ENCODE results near the gene SCML1. TPM values are rescaled to one million over a fixed set of nuclear protein-coding genes. Genes with fewer than 3 reads are reported as not detected.

Gene SCML1
- polyA plus RNA-seq, 1 donor from 2014 or later = 9.4 TPM

- no peaks in the 10 kb centered on the region for H3K9me2 ChIP-seq (ENCODE audit: insufficient read depth, low read length)
- H3K9me3 ChIP-seq (ENCODE audit: low read length) = no peaks in the 10 kb centered on the region
- H2AFZ ChIP-seq (ENCODE audit: low read depth, low read length) = no peak overlapping the region
- no peak overlapping the region for H3K4me2 ChIP-seq (ENCODE audit: low read length)
- no peaks in the 10 kb centered on the region for H3K79me2 ChIP-seq (replicated peaks; ENCODE audit: insufficient read depth, low read length)
- no peak overlapping the region for H3K9ac ChIP-seq (ENCODE audit: low read length)
- no peaks in the 10 kb centered on the region for H4K20me1 ChIP-seq (ENCODE audit: insufficient read depth)
- no peaks in the 10 kb centered on the region for H3K27me3 ChIP-seq (ENCODE audit: insufficient read depth, low read depth, low read length)
- no peaks in the 10 kb centered on the region for H3F3A ChIP-seq (ENCODE audit: insufficient read depth, low read length, poor library complexity, severe bottlenecking)
- H3K4me3 ChIP-seq (ENCODE audit: low read length) = no peak overlapping the region
- no peak overlapping the region for H3K27ac ChIP-seq (ENCODE audit: low read length)
- no peaks in the 10 kb centered on the region for H3K36me3 ChIP-seq (ENCODE audit: insufficient read depth, low read length)
- TF ChIP-seq, protein P1, sequence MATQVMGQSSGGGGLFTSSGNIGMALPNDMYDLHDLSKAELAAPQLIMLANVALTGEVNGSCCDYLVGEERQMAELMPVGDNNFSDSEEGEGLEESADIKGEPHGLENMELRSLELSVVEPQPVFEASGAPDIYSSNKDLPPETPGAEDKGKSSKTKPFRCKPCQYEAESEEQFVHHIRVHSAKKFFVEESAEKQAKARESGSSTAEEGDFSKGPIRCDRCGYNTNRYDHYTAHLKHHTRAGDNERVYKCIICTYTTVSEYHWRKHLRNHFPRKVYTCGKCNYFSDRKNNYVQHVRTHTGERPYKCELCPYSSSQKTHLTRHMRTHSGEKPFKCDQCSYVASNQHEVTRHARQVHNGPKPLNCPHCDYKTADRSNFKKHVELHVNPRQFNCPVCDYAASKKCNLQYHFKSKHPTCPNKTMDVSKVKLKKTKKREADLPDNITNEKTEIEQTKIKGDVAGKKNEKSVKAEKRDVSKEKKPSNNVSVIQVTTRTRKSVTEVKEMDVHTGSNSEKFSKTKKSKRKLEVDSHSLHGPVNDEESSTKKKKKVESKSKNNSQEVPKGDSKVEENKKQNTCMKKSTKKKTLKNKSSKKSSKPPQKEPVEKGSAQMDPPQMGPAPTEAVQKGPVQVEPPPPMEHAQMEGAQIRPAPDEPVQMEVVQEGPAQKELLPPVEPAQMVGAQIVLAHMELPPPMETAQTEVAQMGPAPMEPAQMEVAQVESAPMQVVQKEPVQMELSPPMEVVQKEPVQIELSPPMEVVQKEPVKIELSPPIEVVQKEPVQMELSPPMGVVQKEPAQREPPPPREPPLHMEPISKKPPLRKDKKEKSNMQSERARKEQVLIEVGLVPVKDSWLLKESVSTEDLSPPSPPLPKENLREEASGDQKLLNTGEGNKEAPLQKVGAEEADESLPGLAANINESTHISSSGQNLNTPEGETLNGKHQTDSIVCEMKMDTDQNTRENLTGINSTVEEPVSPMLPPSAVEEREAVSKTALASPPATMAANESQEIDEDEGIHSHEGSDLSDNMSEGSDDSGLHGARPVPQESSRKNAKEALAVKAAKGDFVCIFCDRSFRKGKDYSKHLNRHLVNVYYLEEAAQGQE (IDR thresholded peaks at IDR 0.05; ENCODE audit: borderline replicate concordance) = no peak
- TF ChIP-seq POLR2AphosphoS5 (IDR thresholded peaks at IDR 0.05) = no peak
- no peak for TF ChIP-seq EP300 (conservative IDR thresholded peaks at IDR 0.05; ENCODE audit: poor library complexity, severe bottlenecking)
- TF ChIP-seq SMC3 (conservative IDR thresholded peaks at IDR 0.05; ENCODE audit: poor library complexity) = no peak
- no peak for TF ChIP-seq CTCF (IDR thresholded peaks at IDR 0.05; ENCODE audit: poor library complexity, severe bottlenecking)
- no peak for TF ChIP-seq MXI1 (conservative IDR thresholded peaks at IDR 0.05; ENCODE audit: poor library complexity, severe bottlenecking)
- TF ChIP-seq RAD21 (conservative IDR thresholded peaks at IDR 0.05) = no peak
- no peak for TF ChIP-seq TAF1 (IDR thresholded peaks at IDR 0.05; ENCODE audit: low read depth)
Measured at GRCh38 chrX:17759990-17760389, 22.7 kb downstream of the SCML1 start.

DNA sequence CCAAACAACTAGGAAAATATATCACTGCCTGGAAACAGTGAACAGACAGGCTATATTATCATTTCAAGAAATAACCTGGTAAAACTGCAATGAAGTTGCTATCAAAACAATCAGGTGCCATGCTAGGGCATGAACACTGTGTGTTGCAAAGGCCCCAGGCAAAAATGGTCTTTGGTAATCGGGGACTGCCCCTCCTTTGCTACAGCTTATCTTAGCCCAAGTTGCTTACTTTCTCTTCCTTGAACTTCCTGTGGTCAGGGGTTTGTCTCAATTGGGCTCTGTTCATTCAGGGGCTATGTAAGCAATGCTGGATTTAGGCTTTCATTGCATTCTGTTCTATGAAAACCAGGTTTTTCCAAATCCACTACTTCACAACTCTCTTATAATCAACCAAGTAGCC, 30.4 kb downstream of the SCML1 start:
- TF ChIP-seq, protein P1 (IDR thresholded peaks at IDR 0.05; ENCODE audit: borderline replicate concordance) = no peak
- no peak for TF ChIP-seq EP300 (conservative IDR thresholded peaks at IDR 0.05; ENCODE audit: poor library complexity, severe bottlenecking)
- TF ChIP-seq RAD21 (conservative IDR thresholded peaks at IDR 0.05) = no peak
- no peak for TF ChIP-seq SMC3 (conservative IDR thresholded peaks at IDR 0.05; ENCODE audit: poor library complexity)
- no peak for TF ChIP-seq CTCF (IDR thresholded peaks at IDR 0.05; ENCODE audit: poor library complexity, severe bottlenecking)
- TF ChIP-seq EZH2 (IDR thresholded peaks at IDR 0.05; ENCODE audit: borderline replicate concordance, insufficient read depth, low read length, poor library complexity, severe bottlenecking) = no peak
- TF ChIP-seq MXI1 (conservative IDR thresholded peaks at IDR 0.05; ENCODE audit: poor library complexity, severe bottlenecking) = no peak
- no peak for TF ChIP-seq TAF1 (IDR thresholded peaks at IDR 0.05; ENCODE audit: low read depth)
- TF ChIP-seq POLR2AphosphoS5 (IDR thresholded peaks at IDR 0.05) = no peak
- Histone ChIP-seq H4K20me1 (ENCODE audit: insufficient read depth) (no peaks in the 10 kb centered on the region), H2AFZ (ENCODE audit: low read depth, low read length) (no peak overlapping the region), H3K27ac (ENCODE audit: low read length) (no peak overlapping the region), H3K36me3 (ENCODE audit: insufficient read depth, low read length) (no peaks in the 10 kb centered on the region), H3K9me3 (ENCODE audit: low read length) (no peaks in the 10 kb centered on the region), H3F3A (ENCODE audit: insufficient read depth, low read length, poor library complexity, severe bottlenecking) (no peaks in the 10 kb centered on the region), H3K4me3 (ENCODE audit: low read length) (no peak overlapping the region), H3K9ac (ENCODE audit: low read length) (no peak overlapping the region), H3K27me3 (ENCODE audit: insufficient read depth, low read depth, low read length) (no peaks in the 10 kb centered on the region), H3K4me2 (ENCODE audit: low read length) (no peak overlapping the region), H3K79me2 (replicated peaks; ENCODE audit: insufficient read depth, low read length) (no peaks in the 10 kb centered on the region), H3K9me2 (ENCODE audit: insufficient read depth, low read length) (no peaks in the 10 kb centered on the region)

Data from neural cell (in vitro differentiated cells).